Measurements from ENCODE around the gene SMAD9.

GRCh38 chr13:36914648-36915047 lies 5.4 kb downstream of the SMAD9 start:
- TF ChIP-seq SREBF2 (CRISPR knock-in tag; IDR thresholded peaks at IDR 0.05) (no peak), DNMT1 (IDR thresholded peaks at IDR 0.05) (no peak), KLF13 (tag; IDR thresholded peaks at IDR 0.05; ENCODE audit: borderline replicate concordance, low read depth) (no peak), FOXM1 (IDR thresholded peaks at IDR 0.05; ENCODE audit: low read depth) (no peak), FOXM1 (CRISPR knock-in tag; IDR thresholded peaks at IDR 0.05; ENCODE audit: low read depth) (no peak), SP1 (CRISPR knock-in tag; IDR thresholded peaks at IDR 0.05) (no peak), BACH1 (tag; IDR thresholded peaks at IDR 0.05) (no peak), ZEB2 (IDR thresholded peaks at IDR 0.05) (no peak), ETS2 (tag; IDR thresholded peaks at IDR 0.05; ENCODE audit: borderline replicate concordance, poor library complexity, severe bottlenecking) (no peak), KDM4B (IDR thresholded peaks at IDR 0.05; ENCODE audit: borderline replicate concordance in 2 of 2, low read depth in 1 of 2) (no peak)
- TF ChIP-seq, protein P1, sequence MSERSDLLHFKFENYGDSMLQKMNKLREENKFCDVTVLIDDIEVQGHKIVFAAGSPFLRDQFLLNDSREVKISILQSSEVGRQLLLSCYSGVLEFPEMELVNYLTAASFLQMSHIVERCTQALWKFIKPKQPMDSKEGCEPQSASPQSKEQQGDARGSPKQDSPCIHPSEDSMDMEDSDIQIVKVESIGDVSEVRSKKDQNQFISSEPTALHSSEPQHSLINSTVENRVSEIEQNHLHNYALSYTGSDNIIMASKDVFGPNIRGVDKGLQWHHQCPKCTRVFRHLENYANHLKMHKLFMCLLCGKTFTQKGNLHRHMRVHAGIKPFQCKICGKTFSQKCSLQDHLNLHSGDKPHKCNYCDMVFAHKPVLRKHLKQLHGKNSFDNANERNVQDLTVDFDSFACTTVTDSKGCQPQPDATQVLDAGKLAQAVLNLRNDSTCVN (CRISPR knock-in tag; IDR thresholded peaks at IDR 0.05) = no peak
- TF ChIP-seq, protein P2, sequence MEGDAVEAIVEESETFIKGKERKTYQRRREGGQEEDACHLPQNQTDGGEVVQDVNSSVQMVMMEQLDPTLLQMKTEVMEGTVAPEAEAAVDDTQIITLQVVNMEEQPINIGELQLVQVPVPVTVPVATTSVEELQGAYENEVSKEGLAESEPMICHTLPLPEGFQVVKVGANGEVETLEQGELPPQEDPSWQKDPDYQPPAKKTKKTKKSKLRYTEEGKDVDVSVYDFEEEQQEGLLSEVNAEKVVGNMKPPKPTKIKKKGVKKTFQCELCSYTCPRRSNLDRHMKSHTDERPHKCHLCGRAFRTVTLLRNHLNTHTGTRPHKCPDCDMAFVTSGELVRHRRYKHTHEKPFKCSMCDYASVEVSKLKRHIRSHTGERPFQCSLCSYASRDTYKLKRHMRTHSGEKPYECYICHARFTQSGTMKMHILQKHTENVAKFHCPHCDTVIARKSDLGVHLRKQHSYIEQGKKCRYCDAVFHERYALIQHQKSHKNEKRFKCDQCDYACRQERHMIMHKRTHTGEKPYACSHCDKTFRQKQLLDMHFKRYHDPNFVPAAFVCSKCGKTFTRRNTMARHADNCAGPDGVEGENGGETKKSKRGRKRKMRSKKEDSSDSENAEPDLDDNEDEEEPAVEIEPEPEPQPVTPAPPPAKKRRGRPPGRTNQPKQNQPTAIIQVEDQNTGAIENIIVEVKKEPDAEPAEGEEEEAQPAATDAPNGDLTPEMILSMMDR (IDR thresholded peaks at IDR 0.05 in 2 of 3, conservative IDR thresholded peaks at IDR 0.05 in 1 of 3; ENCODE audit: insufficient read depth in 2 of 3, low read depth in 1 of 3, low read length in 3 of 3) = no peak
- TF ChIP-seq, protein P3, sequence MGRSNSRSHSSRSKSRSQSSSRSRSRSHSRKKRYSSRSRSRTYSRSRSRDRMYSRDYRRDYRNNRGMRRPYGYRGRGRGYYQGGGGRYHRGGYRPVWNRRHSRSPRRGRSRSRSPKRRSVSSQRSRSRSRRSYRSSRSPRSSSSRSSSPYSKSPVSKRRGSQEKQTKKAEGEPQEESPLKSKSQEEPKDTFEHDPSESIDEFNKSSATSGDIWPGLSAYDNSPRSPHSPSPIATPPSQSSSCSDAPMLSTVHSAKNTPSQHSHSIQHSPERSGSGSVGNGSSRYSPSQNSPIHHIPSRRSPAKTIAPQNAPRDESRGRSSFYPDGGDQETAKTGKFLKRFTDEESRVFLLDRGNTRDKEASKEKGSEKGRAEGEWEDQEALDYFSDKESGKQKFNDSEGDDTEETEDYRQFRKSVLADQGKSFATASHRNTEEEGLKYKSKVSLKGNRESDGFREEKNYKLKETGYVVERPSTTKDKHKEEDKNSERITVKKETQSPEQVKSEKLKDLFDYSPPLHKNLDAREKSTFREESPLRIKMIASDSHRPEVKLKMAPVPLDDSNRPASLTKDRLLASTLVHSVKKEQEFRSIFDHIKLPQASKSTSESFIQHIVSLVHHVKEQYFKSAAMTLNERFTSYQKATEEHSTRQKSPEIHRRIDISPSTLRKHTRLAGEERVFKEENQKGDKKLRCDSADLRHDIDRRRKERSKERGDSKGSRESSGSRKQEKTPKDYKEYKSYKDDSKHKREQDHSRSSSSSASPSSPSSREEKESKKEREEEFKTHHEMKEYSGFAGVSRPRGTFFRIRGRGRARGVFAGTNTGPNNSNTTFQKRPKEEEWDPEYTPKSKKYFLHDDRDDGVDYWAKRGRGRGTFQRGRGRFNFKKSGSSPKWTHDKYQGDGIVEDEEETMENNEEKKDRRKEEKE (IDR thresholded peaks at IDR 0.05; ENCODE audit: borderline replicate concordance in 1 of 2, control insufficient read depth in 1 of 2, low read depth in 2 of 2, low read length in 1 of 2) = no peak
- TF ChIP-seq, protein P4, sequence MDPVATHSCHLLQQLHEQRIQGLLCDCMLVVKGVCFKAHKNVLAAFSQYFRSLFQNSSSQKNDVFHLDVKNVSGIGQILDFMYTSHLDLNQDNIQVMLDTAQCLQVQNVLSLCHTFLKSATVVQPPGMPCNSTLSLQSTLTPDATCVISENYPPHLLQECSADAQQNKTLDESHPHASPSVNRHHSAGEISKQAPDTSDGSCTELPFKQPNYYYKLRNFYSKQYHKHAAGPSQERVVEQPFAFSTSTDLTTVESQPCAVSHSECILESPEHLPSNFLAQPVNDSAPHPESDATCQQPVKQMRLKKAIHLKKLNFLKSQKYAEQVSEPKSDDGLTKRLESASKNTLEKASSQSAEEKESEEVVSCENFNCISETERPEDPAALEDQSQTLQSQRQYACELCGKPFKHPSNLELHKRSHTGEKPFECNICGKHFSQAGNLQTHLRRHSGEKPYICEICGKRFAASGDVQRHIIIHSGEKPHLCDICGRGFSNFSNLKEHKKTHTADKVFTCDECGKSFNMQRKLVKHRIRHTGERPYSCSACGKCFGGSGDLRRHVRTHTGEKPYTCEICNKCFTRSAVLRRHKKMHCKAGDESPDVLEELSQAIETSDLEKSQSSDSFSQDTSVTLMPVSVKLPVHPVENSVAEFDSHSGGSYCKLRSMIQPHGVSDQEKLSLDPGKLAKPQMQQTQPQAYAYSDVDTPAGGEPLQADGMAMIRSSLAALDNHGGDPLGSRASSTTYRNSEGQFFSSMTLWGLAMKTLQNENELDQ (CRISPR knock-in tag; IDR thresholded peaks at IDR 0.05; ENCODE audit: borderline replicate concordance) = no peak

Data from K562 (cell line).